Type B pancreatic cell (in vitro differentiated cells): Measurements from ENCODE around the gene DGCR6L. TPM values are rescaled to one million over a fixed set of nuclear protein-coding genes. Genes with fewer than 3 reads are reported as not detected.
"Not testable (repeated sequence)": the region's sequence is repeated elsewhere in the genome, so short reads cannot be mapped to it uniquely, and the experiment has no call there.

Experiments used
- DNase-seq: peaks from one replicate; pipeline ENCODE4 v3.0.0; 2021; ENCODE audit warnings: mixed read lengths; ENCODE audit not compliant: unreplicated experiment; ENCODE audit errors: extremely low spot score
- H3K27ac Mint-ChIP-seq: 2 replicates; pipeline ENCODE4 v1.8.0; 2021; ENCODE audit warnings: mild to moderate bottlenecking, mixed read lengths
- H3K27me3 Mint-ChIP-seq: 2 replicates; pipeline ENCODE4 v1.8.0; 2021; ENCODE audit warnings: mixed read lengths
- H3K36me3 Mint-ChIP-seq: 2 replicates; pipeline ENCODE4 v1.8.0; 2021; ENCODE audit warnings: mixed read lengths
- H3K4me1 Mint-ChIP-seq: one replicate; pipeline ENCODE4 v1.8.0; 2021; ENCODE audit warnings: mixed read lengths; ENCODE audit not compliant: unreplicated experiment
- H3K4me3 Mint-ChIP-seq: 2 replicates; pipeline ENCODE4 v1.8.0; 2021; ENCODE audit warnings: mild to moderate bottlenecking, mixed read lengths
- H3K9me3 Mint-ChIP-seq: 2 replicates; pipeline ENCODE4 v1.8.0; 2021; ENCODE audit warnings: mixed read lengths
- total RNA-seq: library from RNA; stranded (reverse); gene quantifications from 2 replicates; pipeline ENCODE4 v1.2.1, GENCODE V29; 2021; ENCODE audit warnings: low replicate concordance
- TF ChIP-seq, protein P1 (sequence below): fragments of 200-600 bp; sonication (generic); conservative IDR thresholded peaks from 2 replicates; pipeline ENCODE4 v1.5.0; 2021; ENCODE audit warnings: antibody characterized with exemption, mild to moderate bottlenecking

DGCR6L gene
- total RNA-seq, 1 donor from 2014 or later = 46.6 TPM

DNA sequence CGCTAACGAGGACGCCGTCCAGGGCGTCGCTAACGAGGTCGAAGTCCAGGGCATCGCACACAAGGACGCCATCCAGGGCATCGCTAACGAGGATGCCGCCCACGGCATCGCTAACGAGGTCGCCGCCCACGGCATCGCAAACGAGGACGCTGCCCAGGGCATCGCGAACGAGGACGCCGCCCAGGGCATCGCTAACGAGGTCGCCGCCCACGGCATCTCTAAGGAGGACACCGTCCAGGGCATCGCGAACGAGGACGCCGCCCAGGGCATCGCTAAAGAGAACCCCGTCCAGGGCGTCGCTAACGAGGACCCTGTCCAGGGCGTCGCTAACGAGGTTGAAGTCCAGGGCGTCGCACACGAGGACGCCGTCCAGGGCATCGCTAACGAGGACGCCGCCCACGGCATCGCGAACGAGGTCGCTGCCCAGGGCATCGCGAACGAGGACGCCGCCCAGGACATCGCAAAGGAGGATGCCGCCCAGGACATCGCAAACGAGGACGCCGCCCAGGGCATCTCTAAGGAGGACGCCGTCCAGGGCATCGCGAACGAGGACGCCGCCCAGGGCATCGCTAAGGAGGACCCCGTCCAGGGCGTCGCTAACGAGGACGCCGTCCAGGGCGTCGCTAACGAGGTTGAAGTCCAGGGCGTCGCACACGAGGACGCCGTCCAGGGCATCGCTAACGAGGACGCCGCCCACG lies 36.2 kb upstream of the DGCR6L start:
- not testable (repeated sequence) for H3K4me1 Mint-ChIP-seq, H3K27ac Mint-ChIP-seq, H3K36me3 Mint-ChIP-seq, DNase-seq, H3K9me3 Mint-ChIP-seq, H3K4me3 Mint-ChIP-seq, H3K27me3 Mint-ChIP-seq

DNA sequence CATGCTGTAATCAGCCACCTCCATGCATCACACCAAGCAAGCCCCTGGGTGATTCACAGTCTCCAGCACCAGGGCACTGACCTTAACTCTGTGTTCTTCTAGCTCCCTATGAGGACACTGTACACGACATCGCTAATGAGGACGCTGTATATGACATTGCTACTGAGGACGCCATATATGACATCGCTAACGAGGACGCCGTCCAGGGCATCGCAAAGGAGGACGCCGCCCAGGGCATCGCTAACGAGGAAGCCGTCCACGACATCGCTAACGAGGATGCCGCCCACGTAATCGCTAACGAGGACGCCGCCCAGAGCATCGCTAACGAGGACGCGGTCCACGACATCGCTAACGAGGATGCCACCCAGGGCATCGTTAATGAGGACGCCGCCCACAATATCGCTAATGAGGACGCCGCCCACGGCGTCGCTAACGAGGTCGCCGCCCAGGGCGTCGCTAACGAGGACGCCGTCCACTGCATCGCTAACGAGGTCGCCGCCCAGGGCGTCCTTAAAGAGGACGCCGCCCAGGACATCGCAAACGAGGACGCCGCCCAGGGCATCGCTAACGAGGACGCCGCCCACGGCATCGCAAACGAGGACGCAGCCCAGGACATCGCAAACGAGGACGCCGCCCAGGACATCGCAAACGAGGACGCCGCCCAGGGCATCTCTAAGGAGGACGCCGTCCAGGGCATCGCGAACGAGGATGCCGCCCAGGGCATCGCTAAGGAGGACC lies 34.5 kb upstream of the DGCR6L start:
- no peaks in the 10 kb centered on the region for H3K36me3 Mint-ChIP-seq
- no peaks in the 10 kb centered on the region for H3K9me3 Mint-ChIP-seq
- peak overlapping the region; percentile 65 for H3K27ac Mint-ChIP-seq
- TF ChIP-seq, protein P1, sequence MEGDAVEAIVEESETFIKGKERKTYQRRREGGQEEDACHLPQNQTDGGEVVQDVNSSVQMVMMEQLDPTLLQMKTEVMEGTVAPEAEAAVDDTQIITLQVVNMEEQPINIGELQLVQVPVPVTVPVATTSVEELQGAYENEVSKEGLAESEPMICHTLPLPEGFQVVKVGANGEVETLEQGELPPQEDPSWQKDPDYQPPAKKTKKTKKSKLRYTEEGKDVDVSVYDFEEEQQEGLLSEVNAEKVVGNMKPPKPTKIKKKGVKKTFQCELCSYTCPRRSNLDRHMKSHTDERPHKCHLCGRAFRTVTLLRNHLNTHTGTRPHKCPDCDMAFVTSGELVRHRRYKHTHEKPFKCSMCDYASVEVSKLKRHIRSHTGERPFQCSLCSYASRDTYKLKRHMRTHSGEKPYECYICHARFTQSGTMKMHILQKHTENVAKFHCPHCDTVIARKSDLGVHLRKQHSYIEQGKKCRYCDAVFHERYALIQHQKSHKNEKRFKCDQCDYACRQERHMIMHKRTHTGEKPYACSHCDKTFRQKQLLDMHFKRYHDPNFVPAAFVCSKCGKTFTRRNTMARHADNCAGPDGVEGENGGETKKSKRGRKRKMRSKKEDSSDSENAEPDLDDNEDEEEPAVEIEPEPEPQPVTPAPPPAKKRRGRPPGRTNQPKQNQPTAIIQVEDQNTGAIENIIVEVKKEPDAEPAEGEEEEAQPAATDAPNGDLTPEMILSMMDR = no peak
- DNase-seq = no peak
- H3K27me3 Mint-ChIP-seq = peaks cover 3% of the 10 kb centered on the region
- H3K4me1 Mint-ChIP-seq = no peaks in the 10 kb centered on the region
- peak overlapping the region; percentile 58 for H3K4me3 Mint-ChIP-seq

DNA sequence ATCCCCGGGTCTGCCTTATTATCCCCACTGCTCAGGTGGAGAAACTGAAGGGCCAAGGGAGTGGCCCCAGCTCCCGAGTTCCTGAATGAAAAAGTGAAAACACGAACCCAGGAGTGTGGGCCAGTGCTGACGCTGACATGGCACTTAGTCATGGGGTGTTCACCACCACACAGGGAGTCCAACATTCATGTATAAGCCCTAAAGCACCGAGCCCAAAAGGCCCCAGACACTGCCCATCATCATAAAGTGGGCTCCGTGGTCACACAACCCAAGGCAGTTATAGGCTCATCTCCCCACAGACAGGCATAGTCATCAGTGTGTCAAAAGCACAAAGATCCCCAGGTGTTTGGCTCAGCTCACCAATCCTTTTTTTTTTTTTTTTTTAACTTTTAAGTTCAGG lies 32.7 kb upstream of the DGCR6L start:
- H3K4me1 Mint-ChIP-seq, DNase-seq, H3K27ac Mint-ChIP-seq, H3K27me3 Mint-ChIP-seq, H3K9me3 Mint-ChIP-seq, H3K36me3 Mint-ChIP-seq, H3K4me3 Mint-ChIP-seq: not testable (repeated sequence)

DNA sequence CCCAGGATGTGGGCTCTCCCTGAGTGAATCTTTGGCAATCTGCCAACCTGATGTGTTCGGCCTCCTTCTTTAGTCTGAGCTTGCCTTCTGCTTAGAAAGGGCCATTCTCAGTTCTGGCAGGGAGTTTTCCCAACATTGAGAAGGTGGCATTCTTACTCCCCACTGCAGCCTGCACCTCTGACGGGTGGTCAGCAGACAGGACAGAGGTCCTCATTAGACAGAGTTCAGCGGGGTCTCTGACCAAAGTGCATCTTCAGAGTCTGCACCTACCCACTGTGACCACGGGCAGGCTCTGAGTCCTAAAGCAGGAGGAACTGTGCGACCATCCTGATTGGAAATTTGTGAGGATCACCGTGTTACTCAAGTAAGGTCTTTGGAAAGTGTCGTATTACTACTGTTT lies 26.7 kb upstream of the DGCR6L start:
- not testable (repeated sequence) for H3K36me3 Mint-ChIP-seq, H3K4me1 Mint-ChIP-seq, H3K4me3 Mint-ChIP-seq, H3K27ac Mint-ChIP-seq, H3K9me3 Mint-ChIP-seq, DNase-seq, H3K27me3 Mint-ChIP-seq

DNA sequence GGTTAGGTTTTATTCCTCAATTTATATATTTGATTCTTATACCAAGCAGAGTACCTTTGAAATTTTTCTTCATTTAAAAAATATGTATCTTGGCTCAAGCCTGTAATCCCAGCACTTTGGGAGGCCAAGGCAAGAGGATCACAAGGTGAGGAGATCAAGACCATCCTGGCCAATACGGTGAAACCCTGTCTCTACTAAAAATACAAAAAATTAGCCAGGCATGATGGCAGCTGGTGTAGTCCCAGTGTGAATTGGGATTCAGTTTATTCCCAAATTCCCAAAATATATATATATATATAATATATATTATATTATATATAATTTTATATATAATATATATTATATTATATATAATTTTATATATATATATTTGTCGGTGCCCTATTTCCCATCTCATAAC lies 18.4 kb upstream of the DGCR6L start:
- not testable (repeated sequence) for H3K9me3 Mint-ChIP-seq, DNase-seq, H3K4me3 Mint-ChIP-seq, H3K27ac Mint-ChIP-seq, H3K36me3 Mint-ChIP-seq, H3K4me1 Mint-ChIP-seq, H3K27me3 Mint-ChIP-seq

DNA sequence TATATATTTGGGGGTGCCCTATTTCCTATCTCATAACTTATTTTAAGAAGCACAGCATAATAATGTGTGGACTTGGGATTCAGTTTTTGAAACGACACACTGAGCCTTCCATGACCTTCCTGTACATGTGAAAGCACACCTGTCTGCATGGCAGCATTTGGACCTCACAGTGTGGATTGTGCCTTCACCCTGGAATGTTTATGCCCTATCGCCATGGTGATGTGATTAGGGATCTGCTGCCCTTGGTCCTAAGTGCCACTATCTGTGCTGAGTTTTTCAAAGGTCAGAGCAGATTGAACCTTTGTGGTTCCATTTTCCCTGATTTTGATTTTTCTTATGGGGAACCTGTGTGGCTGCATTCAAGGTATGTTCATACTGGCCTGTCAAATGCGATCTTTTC lies 17.9 kb upstream of the DGCR6L start:
- not testable (repeated sequence) for H3K36me3 Mint-ChIP-seq, H3K9me3 Mint-ChIP-seq, H3K4me3 Mint-ChIP-seq, H3K4me1 Mint-ChIP-seq, H3K27me3 Mint-ChIP-seq, DNase-seq, H3K27ac Mint-ChIP-seq

DNA sequence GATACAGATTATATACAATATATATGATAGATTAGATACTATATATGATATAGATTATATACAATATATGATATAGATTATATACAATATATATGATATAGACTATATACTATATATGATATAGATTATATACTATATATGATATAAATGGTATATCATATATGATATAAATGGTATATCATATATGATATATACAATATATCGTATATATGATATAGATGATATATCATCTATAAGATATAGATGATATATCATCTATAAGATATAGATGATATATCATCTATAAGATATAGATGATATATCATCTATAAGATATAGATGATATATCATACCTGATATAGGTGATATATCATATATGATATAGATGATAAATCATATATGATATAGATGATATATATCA lies 16.7 kb upstream of the DGCR6L start:
- not testable (repeated sequence) for H3K27ac Mint-ChIP-seq, H3K36me3 Mint-ChIP-seq, H3K9me3 Mint-ChIP-seq, DNase-seq, H3K27me3 Mint-ChIP-seq, H3K4me3 Mint-ChIP-seq, H3K4me1 Mint-ChIP-seq

DNA sequence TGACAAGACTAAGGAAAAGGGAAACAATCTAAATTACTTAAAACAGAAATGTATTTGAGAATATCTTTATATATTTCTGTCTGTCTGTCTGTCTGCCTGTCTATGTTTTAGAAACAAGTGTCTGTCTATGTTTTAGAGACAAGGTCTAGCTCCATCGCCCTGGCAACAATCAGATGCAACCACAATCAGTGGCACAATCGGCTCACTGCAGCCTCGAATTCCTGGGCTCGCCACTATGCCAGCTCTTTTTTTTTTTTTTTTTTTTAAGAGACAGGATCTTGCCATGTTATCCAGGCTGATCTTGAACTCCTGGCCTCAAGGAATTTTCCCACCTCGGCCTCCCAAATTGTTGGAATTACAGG lies 8.7 kb upstream of the DGCR6L start:
- H3K4me3 Mint-ChIP-seq, H3K4me1 Mint-ChIP-seq, H3K27ac Mint-ChIP-seq, H3K36me3 Mint-ChIP-seq, H3K9me3 Mint-ChIP-seq, DNase-seq, H3K27me3 Mint-ChIP-seq: not testable (repeated sequence)

DNA sequence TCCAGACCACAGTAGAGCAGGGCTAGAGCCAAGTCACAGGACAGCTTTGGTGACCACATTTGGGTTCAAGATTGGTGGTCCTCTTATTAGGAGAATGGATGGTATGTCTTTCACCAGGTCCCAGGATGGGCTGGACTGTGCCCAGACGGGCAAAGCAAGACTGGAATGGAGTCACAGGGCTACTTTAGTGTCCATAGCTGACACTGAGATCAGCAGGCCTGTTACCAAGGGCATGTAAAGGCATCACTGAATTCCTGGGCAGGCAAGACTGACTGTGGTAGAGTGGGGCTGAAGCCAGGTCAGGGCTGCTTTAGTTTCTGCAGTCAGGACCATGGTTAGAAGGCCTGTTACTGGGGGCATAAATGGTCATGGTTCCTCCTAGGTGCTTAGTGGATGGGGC lies 6.1 kb upstream of the DGCR6L start:
- H3K4me3 Mint-ChIP-seq, H3K27me3 Mint-ChIP-seq, H3K36me3 Mint-ChIP-seq, H3K9me3 Mint-ChIP-seq, H3K4me1 Mint-ChIP-seq, DNase-seq, H3K27ac Mint-ChIP-seq: not testable (repeated sequence)

DNA sequence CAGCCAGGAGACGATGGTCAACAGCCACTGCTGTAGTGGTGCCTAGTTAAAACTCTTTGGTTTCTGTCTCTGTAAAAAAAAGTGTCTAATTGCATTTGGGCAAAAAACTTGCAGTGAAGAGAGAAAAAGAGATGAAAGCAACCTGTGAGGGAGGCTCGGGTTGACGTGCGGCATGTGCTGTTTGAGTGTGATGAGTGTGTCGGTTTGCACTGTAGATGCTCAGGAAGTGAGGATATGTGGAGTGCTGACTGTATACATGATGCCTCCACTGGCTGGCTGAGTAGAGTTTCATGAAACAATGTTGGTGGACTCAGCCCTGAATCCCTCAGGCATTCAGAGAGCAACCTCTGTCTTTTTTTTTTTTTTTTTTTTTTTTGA lies 4.3 kb upstream of the DGCR6L start:
- Mint-ChIP-seq H3K9me3 (no peaks in the 10 kb centered on the region), H3K27ac (no peak overlapping the region), H3K27me3 (no peaks in the 10 kb centered on the region), H3K36me3 (no peaks in the 10 kb centered on the region), H3K4me1 (peaks cover 5% of the 10 kb centered on the region), H3K4me3 (no peak overlapping the region)
- no peak for DNase-seq
- TF ChIP-seq, protein P1 = no peak

DNA sequence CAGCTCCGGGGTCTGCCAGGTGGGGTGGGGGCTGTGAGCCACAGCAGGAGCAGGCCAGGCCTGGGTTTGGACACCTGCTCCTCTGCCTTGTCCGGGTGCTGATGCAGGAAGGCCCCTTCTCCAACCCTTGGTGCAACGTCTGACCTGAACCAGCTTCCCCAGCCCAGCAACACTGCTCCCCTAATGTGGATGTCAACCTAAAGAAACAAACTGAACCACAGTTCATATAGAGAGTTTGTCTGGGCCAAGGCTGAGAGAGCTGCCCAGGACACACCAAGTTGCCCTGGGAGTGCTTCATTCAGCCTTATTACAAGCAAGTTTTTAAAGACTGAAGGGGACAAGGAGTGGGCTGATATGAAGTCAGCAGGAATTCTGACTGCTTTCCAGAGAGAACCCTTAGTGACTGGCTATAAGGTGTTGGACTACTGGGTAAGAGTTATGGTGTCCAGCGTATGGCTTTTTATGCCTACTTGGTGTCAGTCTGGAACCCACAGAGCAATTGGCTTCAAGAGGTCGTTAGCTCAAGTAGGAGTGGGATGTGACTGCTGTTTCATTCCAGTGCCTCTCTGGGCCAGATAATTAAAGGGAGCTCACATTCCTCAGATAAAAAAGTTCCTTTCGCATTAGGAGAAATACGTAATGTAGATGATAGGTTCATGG lies 1.8 kb upstream of the DGCR6L start:
- H3K9me3 Mint-ChIP-seq, DNase-seq, H3K27me3 Mint-ChIP-seq, H3K36me3 Mint-ChIP-seq: not testable (repeated sequence)
- H3K27ac Mint-ChIP-seq = peak overlapping the region; percentile 26
- peak overlapping the region; percentile 93 for H3K4me3 Mint-ChIP-seq
- peaks cover 21% of the 10 kb centered on the region for H3K4me1 Mint-ChIP-seq
